Neural progenitor cell (in vitro differentiated cells): ENCODE data around the gene NR2F6. TPM values are rescaled to one million over a fixed set of nuclear protein-coding genes. Genes with fewer than 3 reads are reported as not detected.
A peak's percentile ranks its signal among the peaks of the same experiment; 100 is the strongest.

Experiments used
- DNase-seq: peaks from one replicate; pipeline ENCODE4 v3.0.0-alpha.2; 2016; ENCODE audit warnings: low spot score
- H2AFZ ChIP-seq: fragments of 200-600 bp; sonication (generic); replicated peaks from 2 replicates; pipeline ENCODE4 v1.6.1; 2016; ENCODE audit warnings: antibody characterized with exemption
- H3F3A ChIP-seq: fragments of 200-600 bp; sonication (generic); 2 replicates; pipeline ENCODE4 v1.6.1; 2016; ENCODE audit warnings: antibody characterized with exemption, low read depth
- H3K27ac ChIP-seq: fragments of 200-600 bp; sonication (generic); 2 replicates; pipeline ENCODE4 v1.5.1; 2016; ENCODE audit warnings: mild to moderate bottlenecking
- H3K27me3 ChIP-seq: fragments of 200-600 bp; sonication (generic); 2 replicates; pipeline ENCODE4 v1.6.1; 2016; ENCODE audit warnings: mild to moderate bottlenecking, moderate library complexity
- H3K36me3 ChIP-seq: fragments of 200-600 bp; sonication (generic); 2 replicates; pipeline ENCODE4 v1.5.1; 2016
- H3K4me1 ChIP-seq: fragments of 200-600 bp; sonication (generic); 2 replicates; pipeline ENCODE4 v1.6.1; 2016; ENCODE audit warnings: mixed run types
- H3K4me2 ChIP-seq: fragments of 200-600 bp; sonication (generic); 2 replicates; pipeline ENCODE4 v1.6.1; 2016
- H3K4me3 ChIP-seq: fragments of 200-600 bp; sonication (generic); 2 replicates; pipeline ENCODE4 v1.5.1; 2016
- H3K79me2 ChIP-seq: fragments of 200-600 bp; sonication (generic); 2 replicates; pipeline ENCODE4 v1.6.1; 2016; ENCODE audit warnings: low read depth
- H3K9ac ChIP-seq: fragments of 200-600 bp; sonication (generic); 2 replicates; pipeline ENCODE4 v1.6.1; 2016
- H3K9me3 ChIP-seq: fragments of 200-600 bp; sonication (generic); 2 replicates; pipeline ENCODE4 v1.5.1; 2016; ENCODE audit warnings: low read depth
- H4K20me1 ChIP-seq: fragments of 200-600 bp; sonication (generic); 2 replicates; pipeline ENCODE4 v1.6.1; 2016; ENCODE audit warnings: low read depth
- H3K27ac Mint-ChIP-seq: 3 replicates; pipeline ENCODE4 v1.8.0; 2021; ENCODE audit warnings: mixed read lengths
- H3K27me3 Mint-ChIP-seq: 2 replicates; pipeline ENCODE4 v1.8.0; 2022; ENCODE audit warnings: low read depth, mild to moderate bottlenecking, inconsistent platforms, moderate library complexity, mixed read lengths; ENCODE audit not compliant: insufficient read depth
- H3K36me3 Mint-ChIP-seq: 3 replicates; pipeline ENCODE4 v1.8.0; 2021; ENCODE audit warnings: mixed read lengths
- H3K4me1 Mint-ChIP-seq: 3 replicates; pipeline ENCODE4 v1.8.0; 2021; ENCODE audit warnings: mixed read lengths
- H3K4me3 Mint-ChIP-seq: 3 replicates; pipeline ENCODE4 v1.8.0; 2021; ENCODE audit warnings: mild to moderate bottlenecking, moderate library complexity, mixed read lengths
- H3K9me3 Mint-ChIP-seq: 3 replicates; pipeline ENCODE4 v1.8.0; 2020; ENCODE audit warnings: mixed read lengths
- CTCF ChIP-seq: fragments of 200-600 bp; sonication (generic); IDR thresholded peaks from 2 replicates; pipeline ENCODE4 v1.5.1; 2017; ENCODE audit warnings: antibody characterized with exemption, mild to moderate bottlenecking
- EZH2 ChIP-seq: fragments of 200-600 bp; sonication (generic); IDR thresholded peaks from 2 replicates; pipeline ENCODE4 v1.6.1; 2017; ENCODE audit warnings: antibody characterized with exemption, mild to moderate bottlenecking, moderate library complexity
- EZH2phosphoT487 ChIP-seq: fragments of 200-600 bp; sonication (generic); IDR thresholded peaks from 2 replicates; pipeline ENCODE4 v1.6.1; 2017; ENCODE audit warnings: antibody characterized with exemption
- total RNA-seq: library from RNA; depleted of rRNA; stranded (reverse); fragments of >200 nt; gene quantifications from 2 replicates; pipeline ENCODE4 v1.2.3, GENCODE V29; 2015; ENCODE audit warnings: low replicate concordance

Gene NR2F6
- total RNA-seq, 1 donor from 2014 or later = 14.3 TPM

- Histone ChIP-seq H3K4me2 (no peak overlapping the region), H3F3A (peaks cover 6% of the 10 kb centered on the region), H3K79me2 (no peaks in the 10 kb centered on the region), H3K9me3 (no peaks in the 10 kb centered on the region), H3K27ac (no peak overlapping the region), H3K27me3 (no peaks in the 10 kb centered on the region), H2AFZ (no peak overlapping the region), H3K4me3 (no peak overlapping the region), H3K9ac (no peak overlapping the region), H3K36me3 (no peaks in the 10 kb centered on the region), H3K4me1 (peaks cover 3% of the 10 kb centered on the region), H4K20me1 (no peaks in the 10 kb centered on the region)
- TF ChIP-seq EZH2 = no peak
- peak; percentile 66 for TF ChIP-seq CTCF
- no peak for TF ChIP-seq EZH2phosphoT487
- Mint-ChIP-seq H3K27ac (no peak overlapping the region), H3K4me1 (peaks cover 5% of the 10 kb centered on the region), H3K9me3 (no peaks in the 10 kb centered on the region), H3K27me3 (peaks cover 5% of the 10 kb centered on the region), H3K36me3 (peaks cover 37% of the 10 kb centered on the region), H3K4me3 (no peak overlapping the region)
- peak; percentile 75 for DNase-seq
These were observed 40.2 kb downstream of the NR2F6 start for GRCh38 chr19:17205237-17206140.

- Mint-ChIP-seq H3K27ac (no peak overlapping the region), H3K27me3 (peaks cover 9% of the 10 kb centered on the region), H3K4me1 (peaks cover 2% of the 10 kb centered on the region), H3K9me3 (no peaks in the 10 kb centered on the region), H3K36me3 (peaks cover 36% of the 10 kb centered on the region), H3K4me3 (no peak overlapping the region)
- no peak overlapping the region for H3K4me3 ChIP-seq
- H3K79me2 ChIP-seq = no peaks in the 10 kb centered on the region
- no peak overlapping the region for H3K4me2 ChIP-seq
- no peaks in the 10 kb centered on the region for H3K4me1 ChIP-seq
- no peaks in the 10 kb centered on the region for H3K36me3 ChIP-seq
- DNase-seq = no peak
- no peaks in the 10 kb centered on the region for H3K9me3 ChIP-seq
- no peaks in the 10 kb centered on the region for H3F3A ChIP-seq
- no peak overlapping the region for H3K9ac ChIP-seq
- no peak for TF ChIP-seq CTCF
- TF ChIP-seq EZH2 = no peak
- no peak for TF ChIP-seq EZH2phosphoT487
- no peak overlapping the region for H3K27ac ChIP-seq
- H3K27me3 ChIP-seq = no peaks in the 10 kb centered on the region
- no peaks in the 10 kb centered on the region for H4K20me1 ChIP-seq
- no peak overlapping the region for H2AFZ ChIP-seq
These were observed 43.0 kb downstream of the NR2F6 start for GRCh38 chr19:17202713-17203112.

GRCh38 chr19:17202249-17202648 lies 43.5 kb downstream of the NR2F6 start:
- Histone ChIP-seq H3K36me3 (no peaks in the 10 kb centered on the region), H3K9ac (no peak overlapping the region), H3K4me3 (no peak overlapping the region), H3K27me3 (no peaks in the 10 kb centered on the region), H3K4me1 (no peaks in the 10 kb centered on the region), H3K4me2 (no peak overlapping the region), H3F3A (no peaks in the 10 kb centered on the region), H4K20me1 (no peaks in the 10 kb centered on the region), H3K27ac (no peak overlapping the region), H3K9me3 (no peaks in the 10 kb centered on the region), H3K79me2 (no peaks in the 10 kb centered on the region), H2AFZ (no peak overlapping the region)
- TF ChIP-seq EZH2 = no peak
- no peak for TF ChIP-seq CTCF
- H3K9me3 Mint-ChIP-seq = no peaks in the 10 kb centered on the region
- peaks cover 37% of the 10 kb centered on the region for H3K36me3 Mint-ChIP-seq
- peaks cover 2% of the 10 kb centered on the region for H3K4me1 Mint-ChIP-seq
- no peak overlapping the region for H3K27ac Mint-ChIP-seq
- DNase-seq = no peak
- H3K4me3 Mint-ChIP-seq = no peak overlapping the region
- H3K27me3 Mint-ChIP-seq = peaks cover 9% of the 10 kb centered on the region
